Measurements from ENCODE around the gene HAUS3. TPM values are rescaled to one million over a fixed set of nuclear protein-coding genes. Genes with fewer than 3 reads are reported as not detected.

The HAUS3 gene
- total and polyA plus RNA-seq, 2 of the 13 experiments (the other 11 are each of a cell fraction or from before 2014, with no cell fraction given), result 3.9 to 12.6 TPM

DNA sequence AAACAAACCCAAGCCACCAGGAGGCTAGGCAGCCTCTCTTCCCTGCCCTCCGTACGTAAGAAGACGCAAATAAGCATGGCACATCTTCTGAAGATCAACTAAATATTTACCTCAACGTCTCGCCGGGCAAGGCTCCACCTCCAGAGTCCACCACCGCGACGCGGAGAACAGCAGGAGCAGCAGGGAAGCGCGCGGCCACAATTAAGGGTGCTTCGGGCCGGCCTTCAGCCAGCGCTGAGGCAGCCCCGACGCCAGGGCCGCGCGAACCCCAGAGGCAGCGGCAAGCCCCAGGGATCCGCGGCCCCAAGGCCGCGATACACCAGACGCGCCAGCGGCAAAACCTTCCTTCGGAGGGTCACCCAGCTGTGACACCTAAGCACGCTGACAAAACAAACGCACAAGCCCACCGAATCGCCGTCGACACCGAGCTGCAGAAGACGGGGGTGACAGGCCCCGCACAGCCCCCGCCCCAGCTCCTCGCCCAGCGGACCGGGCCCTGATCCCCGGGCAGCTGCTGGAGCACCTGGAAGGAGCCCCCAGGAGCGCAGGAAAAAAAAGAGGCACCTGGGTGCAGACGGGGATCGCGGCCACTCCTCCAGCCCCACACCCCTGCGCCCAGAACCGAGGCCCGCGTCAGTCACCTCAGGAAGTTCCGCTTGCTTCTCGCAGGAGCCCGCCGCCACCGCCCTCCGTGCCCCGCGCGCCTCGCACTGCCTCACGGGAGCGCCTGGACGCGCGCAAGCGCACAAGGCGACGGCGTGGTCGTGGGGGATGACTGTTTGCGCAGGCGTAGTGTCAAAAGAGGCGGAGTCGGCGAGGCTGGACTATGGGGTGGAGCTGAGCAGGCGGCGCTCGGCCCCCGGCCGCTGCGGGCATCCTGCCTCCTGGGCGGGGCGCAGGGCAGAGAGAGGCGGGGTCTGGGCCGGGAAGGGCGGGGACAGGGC, at the start of gene HAUS3, which contains the start of gene POLN (continued):
- TF ChIP-seq, protein P1, sequence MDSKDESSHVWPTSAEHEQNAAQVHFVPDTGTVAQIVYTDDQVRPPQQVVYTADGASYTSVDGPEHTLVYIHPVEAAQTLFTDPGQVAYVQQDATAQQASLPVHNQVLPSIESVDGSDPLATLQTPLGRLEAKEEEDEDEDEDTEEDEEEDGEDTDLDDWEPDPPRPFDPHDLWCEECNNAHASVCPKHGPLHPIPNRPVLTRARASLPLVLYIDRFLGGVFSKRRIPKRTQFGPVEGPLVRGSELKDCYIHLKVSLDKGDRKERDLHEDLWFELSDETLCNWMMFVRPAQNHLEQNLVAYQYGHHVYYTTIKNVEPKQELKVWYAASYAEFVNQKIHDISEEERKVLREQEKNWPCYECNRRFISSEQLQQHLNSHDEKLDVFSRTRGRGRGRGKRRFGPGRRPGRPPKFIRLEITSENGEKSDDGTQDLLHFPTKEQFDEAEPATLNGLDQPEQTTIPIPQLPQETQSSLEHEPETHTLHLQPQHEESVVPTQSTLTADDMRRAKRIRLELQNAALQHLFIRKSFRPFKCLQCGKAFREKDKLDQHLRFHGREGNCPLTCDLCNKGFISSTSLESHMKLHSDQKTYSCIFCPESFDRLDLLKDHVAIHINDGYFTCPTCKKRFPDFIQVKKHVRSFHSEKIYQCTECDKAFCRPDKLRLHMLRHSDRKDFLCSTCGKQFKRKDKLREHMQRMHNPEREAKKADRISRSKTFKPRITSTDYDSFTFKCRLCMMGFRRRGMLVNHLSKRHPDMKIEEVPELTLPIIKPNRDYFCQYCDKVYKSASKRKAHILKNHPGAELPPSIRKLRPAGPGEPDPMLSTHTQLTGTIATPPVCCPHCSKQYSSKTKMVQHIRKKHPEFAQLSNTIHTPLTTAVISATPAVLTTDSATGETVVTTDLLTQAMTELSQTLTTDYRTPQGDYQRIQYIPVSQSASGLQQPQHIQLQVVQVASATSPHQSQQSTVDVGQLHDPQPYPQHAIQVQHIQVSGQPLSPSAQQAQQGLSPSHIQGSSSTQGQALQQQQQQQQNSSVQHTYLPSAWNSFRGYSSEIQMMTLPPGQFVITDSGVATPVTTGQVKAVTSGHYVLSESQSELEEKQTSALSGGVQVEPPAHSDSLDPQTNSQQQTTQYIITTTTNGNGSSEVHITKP (CRISPR knock-in tag; IDR thresholded peaks at IDR 0.05; ENCODE audit: low read depth), result 0 out of 2 replicates have a peak, but pooled peaks have one; percentile 51
- TF ChIP-seq, protein P2, sequence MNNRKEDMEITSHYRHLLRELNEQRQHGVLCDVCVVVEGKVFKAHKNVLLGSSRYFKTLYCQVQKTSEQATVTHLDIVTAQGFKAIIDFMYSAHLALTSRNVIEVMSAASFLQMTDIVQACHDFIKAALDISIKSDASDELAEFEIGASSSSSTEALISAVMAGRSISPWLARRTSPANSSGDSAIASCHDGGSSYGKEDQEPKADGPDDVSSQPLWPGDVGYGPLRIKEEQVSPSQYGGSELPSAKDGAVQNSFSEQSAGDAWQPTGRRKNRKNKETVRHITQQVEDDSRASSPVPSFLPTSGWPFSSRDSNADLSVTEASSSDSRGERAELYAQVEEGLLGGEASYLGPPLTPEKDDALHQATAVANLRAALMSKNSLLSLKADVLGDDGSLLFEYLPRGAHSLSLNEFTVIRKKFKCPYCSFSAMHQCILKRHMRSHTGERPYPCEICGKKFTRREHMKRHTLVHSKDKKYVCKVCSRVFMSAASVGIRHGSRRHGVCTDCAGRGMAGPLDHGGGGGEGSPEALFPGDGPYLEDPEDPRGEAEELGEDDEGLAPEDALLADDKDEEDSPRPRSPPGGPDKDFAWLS (CRISPR knock-in tag; IDR thresholded peaks at IDR 0.05; ENCODE audit: borderline replicate concordance), result no peak
- TF ChIP-seq SNAPC2 (CRISPR knock-in tag; IDR thresholded peaks at IDR 0.05) (no peak), SOX13 (IDR thresholded peaks at IDR 0.05) (no peak), SOX13 (CRISPR knock-in tag; conservative IDR thresholded peaks at IDR 0.05 in 1 of 2, IDR thresholded peaks at IDR 0.05 in 1 of 2) (no peak), NFIB (CRISPR knock-in tag; IDR thresholded peaks at IDR 0.05; ENCODE audit: borderline replicate concordance) (no peak), ZNF530 (CRISPR knock-in tag; IDR thresholded peaks at IDR 0.05; ENCODE audit: low read depth) (no peak), NFATC3 (CRISPR knock-in tag; IDR thresholded peaks at IDR 0.05) (no peak), SAFB2 (CRISPR knock-in tag; IDR thresholded peaks at IDR 0.05; ENCODE audit: borderline replicate concordance, low read depth) (0 out of 2 replicates have a peak, but pooled peaks have one; percentile 45), ZNF589 (CRISPR knock-in tag; conservative IDR thresholded peaks at IDR 0.05) (no peak), JARID2 (CRISPR knock-in tag; IDR thresholded peaks at IDR 0.05; ENCODE audit: insufficient replicate concordance) (no peak), RFX1 (IDR thresholded peaks at IDR 0.05) (no peak), ZNF607 (CRISPR knock-in tag; IDR thresholded peaks at IDR 0.05; ENCODE audit: borderline replicate concordance) (0 out of 2 replicates have a peak, but pooled peaks have one; percentile 46), ZNF180 (CRISPR knock-in tag; IDR thresholded peaks at IDR 0.05; ENCODE audit: borderline replicate concordance, low read depth) (no peak)
- TF ChIP-seq, protein P3, sequence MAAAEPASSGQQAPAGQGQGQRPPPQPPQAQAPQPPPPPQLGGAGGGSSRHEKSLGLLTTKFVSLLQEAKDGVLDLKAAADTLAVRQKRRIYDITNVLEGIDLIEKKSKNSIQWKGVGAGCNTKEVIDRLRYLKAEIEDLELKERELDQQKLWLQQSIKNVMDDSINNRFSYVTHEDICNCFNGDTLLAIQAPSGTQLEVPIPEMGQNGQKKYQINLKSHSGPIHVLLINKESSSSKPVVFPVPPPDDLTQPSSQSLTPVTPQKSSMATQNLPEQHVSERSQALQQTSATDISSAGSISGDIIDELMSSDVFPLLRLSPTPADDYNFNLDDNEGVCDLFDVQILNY (CRISPR knock-in tag; conservative IDR thresholded peaks at IDR 0.05), result peak; percentile 97
- TF ChIP-seq, protein P4, sequence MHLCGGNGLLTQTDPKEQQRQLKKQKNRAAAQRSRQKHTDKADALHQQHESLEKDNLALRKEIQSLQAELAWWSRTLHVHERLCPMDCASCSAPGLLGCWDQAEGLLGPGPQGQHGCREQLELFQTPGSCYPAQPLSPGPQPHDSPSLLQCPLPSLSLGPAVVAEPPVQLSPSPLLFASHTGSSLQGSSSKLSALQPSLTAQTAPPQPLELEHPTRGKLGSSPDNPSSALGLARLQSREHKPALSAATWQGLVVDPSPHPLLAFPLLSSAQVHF (CRISPR knock-in tag; IDR thresholded peaks at IDR 0.05), result no peak; the same call in 1 of the 2 replicates
- TF ChIP-seq, protein P5, sequence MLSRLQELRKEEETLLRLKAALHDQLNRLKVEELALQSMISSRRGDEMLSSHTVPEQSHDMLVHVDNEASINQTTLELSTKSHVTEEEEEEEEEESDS (CRISPR knock-in tag; IDR thresholded peaks at IDR 0.05; ENCODE audit: borderline replicate concordance), result no peak
- TF ChIP-seq, protein P6, sequence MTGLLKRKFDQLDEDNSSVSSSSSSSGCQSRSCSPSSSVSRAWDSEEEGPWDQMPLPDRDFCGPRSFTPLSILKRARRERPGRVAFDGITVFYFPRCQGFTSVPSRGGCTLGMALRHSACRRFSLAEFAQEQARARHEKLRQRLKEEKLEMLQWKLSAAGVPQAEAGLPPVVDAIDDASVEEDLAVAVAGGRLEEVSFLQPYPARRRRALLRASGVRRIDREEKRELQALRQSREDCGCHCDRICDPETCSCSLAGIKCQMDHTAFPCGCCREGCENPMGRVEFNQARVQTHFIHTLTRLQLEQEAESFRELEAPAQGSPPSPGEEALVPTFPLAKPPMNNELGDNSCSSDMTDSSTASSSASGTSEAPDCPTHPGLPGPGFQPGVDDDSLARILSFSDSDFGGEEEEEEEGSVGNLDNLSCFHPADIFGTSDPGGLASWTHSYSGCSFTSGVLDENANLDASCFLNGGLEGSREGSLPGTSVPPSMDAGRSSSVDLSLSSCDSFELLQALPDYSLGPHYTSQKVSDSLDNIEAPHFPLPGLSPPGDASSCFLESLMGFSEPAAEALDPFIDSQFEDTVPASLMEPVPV (CRISPR knock-in tag; IDR thresholded peaks at IDR 0.05), result no peak

All from HepG2 (cell line).